A549 treated with ZK216348 at 1 μM for 4 hours (cell line): ENCODE results near the gene SAGE1. TPM values are rescaled to one million over a fixed set of nuclear protein-coding genes. Genes with fewer than 3 reads are reported as not detected.

ENCODE experiments used
- total RNA-seq: library from RNA; stranded (reverse); fragments of 200-300 nt; extraction: Qiagen RNA extraction; gene quantifications from 5 replicates; pipeline ENCODE4 v1.2.3, GENCODE V29; 2022; ENCODE audit warnings: low read depth

Gene SAGE1
- 0.05 TPM in 1 of 5 replicates, not detected in the others for total RNA-seq

GRCh38 chrX:135893294-135893817, at the start of gene SAGE1, which contains the start of gene CT45A10:
TSS of gene SAGE1 (plus strand) at chrX:135893716. CDS start at chrX:135896243, 2,527 bp downstream.
TSS of gene CT45A10 (minus strand) at chrX:135893444. CDS start at chrX:135885344, 8,100 bp downstream.

GRCh38 chrX:135854438-135854837, 39.1 kb upstream of the SAGE1 start, which contains the start of gene CT45A8:
TSS of gene CT45A8 (minus strand) at chrX:135854538. CDS start at chrX:135850783, 3,755 bp downstream.

GRCh38 chrX:135871712-135872111, 21.8 kb upstream of the SAGE1 start, which contains the start of gene CT45A9:
TSS of gene CT45A9 (minus strand) at chrX:135871812. CDS start at chrX:135868061, 3,751 bp downstream.

Other genes starting within 250 kb of the SAGE1 start
- not detected in 5 replicates for gene CT45A1, start 180.1 kb upstream of the SAGE1 start, total RNA-seq
- gene CT45A3, start 125.5 kb upstream of the SAGE1 start, total RNA-seq: not detected in 5 replicates
- not detected in 5 replicates for gene CT45A5, start 108.2 kb upstream of the SAGE1 start, total RNA-seq
- gene CT45A6, start 90.9 kb upstream of the SAGE1 start, total RNA-seq: not detected in 5 replicates
- gene CT45A2, start 73.7 kb upstream of the SAGE1 start, total RNA-seq: not detected in 5 replicates
- gene CT45A7, start 56.4 kb upstream of the SAGE1 start, total RNA-seq: not detected in 5 replicates
- gene CT45A8, start 39.2 kb upstream of the SAGE1 start, total RNA-seq: not detected in 5 replicates
- gene CT45A9, start 21.9 kb upstream of the SAGE1 start, total RNA-seq: not detected in 5 replicates
- 0.33 TPM in 1 of 5 replicates, not detected in the others for gene CT45A10, start 272 bp upstream of the SAGE1 start, total RNA-seq
- 8.7 to 19.3 TPM (median 17.5 TPM) in 5 replicates for gene MMGT1, start 80.3 kb downstream of the SAGE1 start, total RNA-seq
- 6.1 to 10.7 TPM (median 8.2 TPM) in 5 replicates for gene SLC9A6, start 91.7 kb downstream of the SAGE1 start, total RNA-seq